Measurements from ENCODE around the gene MTMR12. TPM values are rescaled to one million over a fixed set of nuclear protein-coding genes. Genes with fewer than 3 reads are reported as not detected.

MTMR12 gene
- total and polyA plus RNA-seq, 7 donors = 6.5 to 49.9 (median 26.7) TPM

GRCh38 chr5:32182463-32183063, 130.2 kb downstream of the MTMR12 start:
- Histone ChIP-seq H3K4me3 (no peak overlapping the region), H3K27me3 (no peaks in the 10 kb centered on the region), H3K9me3 (peaks cover 0 to under 1% (median 0%) of the 10 kb centered on the region in 4 donors), H3K27ac (no peak overlapping the region), H3K36me3 (no peaks in the 10 kb centered on the region), H3K4me1 (no peaks in the 10 kb centered on the region)
- intact Hi-C loops (cut with DNase I) = no loop called here
- no peak for DNase-seq
- 59 to 84% methylated on average over 5 of the region's 5 CpGs for WGBS, 2 donors
- TF ChIP-seq, protein P1, sequence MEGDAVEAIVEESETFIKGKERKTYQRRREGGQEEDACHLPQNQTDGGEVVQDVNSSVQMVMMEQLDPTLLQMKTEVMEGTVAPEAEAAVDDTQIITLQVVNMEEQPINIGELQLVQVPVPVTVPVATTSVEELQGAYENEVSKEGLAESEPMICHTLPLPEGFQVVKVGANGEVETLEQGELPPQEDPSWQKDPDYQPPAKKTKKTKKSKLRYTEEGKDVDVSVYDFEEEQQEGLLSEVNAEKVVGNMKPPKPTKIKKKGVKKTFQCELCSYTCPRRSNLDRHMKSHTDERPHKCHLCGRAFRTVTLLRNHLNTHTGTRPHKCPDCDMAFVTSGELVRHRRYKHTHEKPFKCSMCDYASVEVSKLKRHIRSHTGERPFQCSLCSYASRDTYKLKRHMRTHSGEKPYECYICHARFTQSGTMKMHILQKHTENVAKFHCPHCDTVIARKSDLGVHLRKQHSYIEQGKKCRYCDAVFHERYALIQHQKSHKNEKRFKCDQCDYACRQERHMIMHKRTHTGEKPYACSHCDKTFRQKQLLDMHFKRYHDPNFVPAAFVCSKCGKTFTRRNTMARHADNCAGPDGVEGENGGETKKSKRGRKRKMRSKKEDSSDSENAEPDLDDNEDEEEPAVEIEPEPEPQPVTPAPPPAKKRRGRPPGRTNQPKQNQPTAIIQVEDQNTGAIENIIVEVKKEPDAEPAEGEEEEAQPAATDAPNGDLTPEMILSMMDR (IDR thresholded peaks at IDR 0.05) = no peak
- TF ChIP-seq EP300 (IDR thresholded peaks at IDR 0.05) (no peak), POLR2A (IDR thresholded peaks at IDR 0.05) (no peak), POLR2AphosphoS5 (IDR thresholded peaks at IDR 0.05) (no peak)

Small RNA genes lying within 50 kb of the gene (small RNA-seq; reads per million reads assigned to genes)
- gene RNU6-1079P (0 reads per million in 3 donors), gene RNU6-378P (0 reads per million in 3 donors)

Other genes with a start within 250 kb of the MTMR12 start
- gene GOLPH3, start 138.6 kb downstream of the MTMR12 start, total RNA-seq = 100 to 1,000 TPM; 170 to 247 (median 192) TPM
- 100 to 1,000 TPM in 1 of 3 donors, 10 to 100 TPM in 2; 63.6 to 127 (median 94.3) TPM for gene GOLPH3, start 138.6 kb downstream of the MTMR12 start, polyA plus RNA-seq
- gene ZFR, start 131.8 kb upstream of the MTMR12 start, total RNA-seq = 10 to 100 TPM; 71.8 to 99.9 (median 81.7) TPM
- gene ZFR, start 131.8 kb upstream of the MTMR12 start, polyA plus RNA-seq = 10 to 100 TPM; 25.8 to 30.7 (median 26.5) TPM